Stomach (tissue), 4 donors: ENCODE data around the gene C10orf105.

ENCODE experiments used
- EP300 ChIP-seq: sonication (generic); formaldehyde crosslinking; IDR thresholded peaks from one replicate; pipeline ENCODE4 v1.6.1; 2017; ENCODE audit warnings: antibody characterized with exemption
- POLR2AphosphoS5 ChIP-seq, 3 donors: sonication (generic); formaldehyde crosslinking; IDR thresholded peaks; one replicate each; pipeline ENCODE4 v1.6.1; 2016; ENCODE audit warnings: antibody characterized with exemption in 3 of 3

DNA sequence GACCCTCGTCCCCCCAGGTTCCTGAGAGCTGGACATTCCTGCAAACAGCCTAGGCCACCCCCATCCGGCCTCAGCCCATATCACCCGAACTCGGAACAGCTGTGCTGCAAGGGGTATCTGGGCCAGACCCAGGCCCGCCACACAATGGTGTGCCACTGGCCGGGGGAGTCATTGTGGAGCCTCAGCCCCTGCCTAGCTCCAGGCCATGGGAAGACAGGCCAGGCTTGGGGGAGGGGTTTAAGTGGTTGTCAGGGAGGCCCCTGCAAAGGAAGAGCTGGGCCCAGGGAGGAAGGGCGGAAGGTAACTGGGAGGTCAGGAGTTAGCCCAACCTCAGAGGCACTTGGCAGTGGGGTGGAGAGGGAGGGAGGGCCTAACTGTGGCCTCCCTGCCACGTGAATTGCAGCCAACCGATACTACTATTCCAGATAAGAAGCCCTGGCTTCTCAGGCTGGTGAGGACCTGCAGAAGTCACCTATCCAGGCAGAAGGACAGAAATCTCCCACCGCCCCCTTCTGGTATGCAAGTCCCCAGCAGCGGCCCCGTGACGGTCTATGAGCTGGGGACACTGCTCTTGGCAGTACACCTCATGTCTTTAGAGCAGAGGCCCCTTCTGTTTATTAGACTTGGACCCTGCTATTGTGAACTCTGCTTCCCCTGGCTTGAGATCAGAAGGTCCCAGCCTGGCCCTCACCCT, 26.9 kb upstream of the C10orf105 start:
- TF ChIP-seq POLR2AphosphoS5 (IDR thresholded peaks at IDR 0.05) (peak in 2 of 3 donors; percentile 50 to 72), EP300 (no peak)
